GM12892 (cell line): ENCODE measurements around the gene ST7.

Experiments
- POLR2A ChIP-seq: IDR thresholded peaks from 2 replicates; pipeline ENCODE4 v1.6.1; 2011; ENCODE audit warnings: low read depth, low read length, control low read depth
- POLR2AphosphoS5 ChIP-seq: IDR thresholded peaks from 2 replicates; pipeline ENCODE4 v1.6.1; 2011; ENCODE audit warnings: low read depth, low read length, control low read depth

- TF ChIP-seq POLR2A (no peak), POLR2AphosphoS5 (no peak)
Observed at GRCh38 chr7:117045927-117046710, 92.8 kb downstream of the ST7 start.
